GM23248 (cell line): ENCODE results near the gene CTDP1. TPM values are rescaled to one million over a fixed set of nuclear protein-coding genes. Genes with fewer than 3 reads are reported as not detected.

Experiments used
- DNase-seq: peaks from one replicate; pipeline ENCODE4 v3.0.0-alpha.2; 2015
- H2AFZ ChIP-seq: fragments of 200-600 bp; sonication (generic); 2 replicates; pipeline ENCODE4 v1.6.1; 2016; ENCODE audit warnings: antibody characterized with exemption
- H3F3A ChIP-seq: fragments of 200-600 bp; sonication (generic); 2 replicates; pipeline ENCODE4 v1.6.1; 2016; ENCODE audit warnings: mild to moderate bottlenecking, antibody characterized with exemption, mixed run types; ENCODE audit not compliant: insufficient read depth
- H3K27ac ChIP-seq: fragments of 200-600 bp; sonication (generic); 2 replicates; pipeline ENCODE4 v1.5.1; 2016; ENCODE audit warnings: mild to moderate bottlenecking
- H3K27me3 ChIP-seq: fragments of 200-600 bp; sonication (generic); replicated peaks from 2 replicates; pipeline ENCODE4 v1.6.1; 2016; ENCODE audit warnings: mild to moderate bottlenecking; ENCODE audit not compliant: insufficient read depth
- H3K36me3 ChIP-seq: fragments of 200-600 bp; sonication (generic); 2 replicates; pipeline ENCODE4 v1.6.1; 2016; ENCODE audit warnings: low read depth, mild to moderate bottlenecking
- H3K4me1 ChIP-seq: fragments of 200-600 bp; sonication (generic); 2 replicates; pipeline ENCODE4 v1.6.1; 2016; ENCODE audit warnings: mild to moderate bottlenecking; ENCODE audit not compliant: insufficient read depth
- H3K4me2 ChIP-seq: fragments of 200-600 bp; sonication (generic); one replicate; pipeline ENCODE4 v1.6.1; 2016; ENCODE audit warnings: mild to moderate bottlenecking; ENCODE audit not compliant: unreplicated experiment
- H3K4me3 ChIP-seq: fragments of 200-600 bp; sonication (generic); 2 replicates; pipeline ENCODE4 v1.5.1; 2016; ENCODE audit warnings: mild to moderate bottlenecking
- H3K79me2 ChIP-seq: fragments of 200-600 bp; sonication (generic); 2 replicates; pipeline ENCODE4 v1.6.1; 2016; ENCODE audit warnings: mild to moderate bottlenecking; ENCODE audit not compliant: insufficient read depth
- H3K9ac ChIP-seq: fragments of 200-600 bp; sonication (generic); 2 replicates; pipeline ENCODE4 v1.6.1; 2016; ENCODE audit warnings: mild to moderate bottlenecking
- H3K9me2 ChIP-seq: fragments of 200-600 bp; sonication (generic); 2 replicates; pipeline ENCODE4 v1.6.1; 2016; ENCODE audit warnings: mixed run types, mild to moderate bottlenecking, moderate library complexity; ENCODE audit not compliant: insufficient read depth
- H3K9me3 ChIP-seq: fragments of 200-600 bp; sonication (generic); one replicate; pipeline ENCODE4 v1.6.1; 2017; ENCODE audit warnings: low read depth
- H4K20me1 ChIP-seq: fragments of 200-600 bp; sonication (generic); 2 replicates; pipeline ENCODE4 v1.6.0; 2016; ENCODE audit not compliant: insufficient read depth
- EZH2 ChIP-seq: fragments of 200-600 bp; sonication (generic); IDR thresholded peaks from 2 replicates; pipeline ENCODE4 v1.6.1; 2018; ENCODE audit warnings: antibody characterized with exemption, mild to moderate bottlenecking; ENCODE audit not compliant: insufficient read depth, poor library complexity, severe bottlenecking
- EZH2phosphoT487 ChIP-seq: fragments of 200-600 bp; sonication (generic); IDR thresholded peaks from 2 replicates; pipeline ENCODE4 v1.6.1; 2018; ENCODE audit warnings: antibody characterized with exemption, moderate library complexity, mild to moderate bottlenecking, low read depth; ENCODE audit not compliant: insufficient read depth
- WGBS, 2 experiments: methylation state at CpG; one replicate each; pipeline ENCODE4 v1.1.6; 2015 to 2017; ENCODE audit warnings: low lambda C conversion rate in 2 of 2, low coverage in 1 of 2; ENCODE audit errors: missing lambda C conversion rate in 2 of 2; 5-methylcytosine and 5-hydroxymethylcytosine counted together
- in situ Hi-C: fragments of 300-500 bp; cut with MboI; formaldehyde crosslinking; loops from 2 replicates; pipeline ENCODE4 v1.15.0; 2020
- polyA plus RNA-seq: library from polyadenylated mRNA; unstranded; fragments of >200 nt; fragmentation: Nextera tagmentation; extraction: Ambion mirVana; gene quantifications from 2 replicates; pipeline ENCODE4 v1.2.1, GENCODE V29; 2016
- total RNA-seq: library from RNA; depleted of rRNA; stranded (reverse); fragments of >200 nt; shearing (Covaris generic); gene quantifications from 2 replicates; pipeline ENCODE4 v1.2.3, GENCODE V29; 2014

The CTDP1 gene
- total and polyA plus RNA-seq, 2 experiments from 2014 or later: 6.7 to 26.0 TPM

- Histone ChIP-seq H3K9me2 (no peaks in the 10 kb centered on the region), H3K9ac (no peak overlapping the region), H3K4me2 (no peak overlapping the region), H3K4me1 (no peaks in the 10 kb centered on the region), H3K79me2 (no peaks in the 10 kb centered on the region), H3K36me3 (no peaks in the 10 kb centered on the region), H4K20me1 (no peaks in the 10 kb centered on the region), H3K27ac (no peak overlapping the region), H2AFZ (no peak overlapping the region), H3K4me3 (no peak overlapping the region), H3K9me3 (no peaks in the 10 kb centered on the region), H3F3A (no peaks in the 10 kb centered on the region), H3K27me3 (no peaks in the 10 kb centered on the region)
- in situ Hi-C loops: no loop called here
- WGBS, 2 experiments: 94 to 100% methylated on average over 7 to 8 of the region's 8 CpGs
- no peak for DNase-seq
- no peak for TF ChIP-seq EZH2phosphoT487
- no peak for TF ChIP-seq EZH2
Observed at GRCh38 chr18:79746730-79747129, 67.1 kb downstream of the CTDP1 start.

DNA sequence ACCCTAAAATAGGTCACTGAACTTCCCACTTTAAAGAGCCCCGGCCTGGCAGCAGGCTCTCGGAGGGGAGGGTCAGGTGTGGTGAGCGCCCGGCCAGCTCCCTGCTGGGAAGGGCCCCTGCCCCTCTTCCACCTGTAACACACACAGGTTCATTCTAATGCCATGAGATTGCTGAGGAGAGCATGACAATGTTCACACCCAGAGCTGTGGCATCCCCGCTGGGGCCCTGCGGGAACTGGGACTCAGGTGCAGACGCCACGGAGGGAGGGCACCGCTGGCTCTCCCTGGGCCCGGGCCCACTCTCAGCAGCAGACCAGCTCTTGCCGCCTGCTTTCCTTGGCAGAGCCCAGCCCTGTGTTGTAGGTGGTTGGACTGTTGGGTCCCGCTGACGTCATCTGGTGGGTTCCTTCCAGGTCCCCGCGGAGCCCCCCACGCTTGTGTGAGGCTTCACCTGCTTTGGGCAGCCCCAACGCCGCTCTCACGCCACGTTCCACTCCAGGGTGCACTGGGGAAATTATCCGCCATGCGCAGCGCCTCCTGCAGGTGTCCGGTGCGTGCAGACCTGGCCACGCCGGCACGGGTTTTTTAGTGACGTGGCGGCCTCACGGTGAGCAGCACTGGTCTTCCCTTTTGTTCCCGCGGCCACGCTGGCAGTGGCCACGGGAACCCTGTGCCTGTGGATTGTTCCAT is 67.7 kb downstream of the CTDP1 start:
- Histone ChIP-seq H3K4me2 (no peak overlapping the region), H4K20me1 (no peaks in the 10 kb centered on the region), H3K9ac (no peak overlapping the region), H3K4me1 (no peaks in the 10 kb centered on the region), H3K9me2 (no peaks in the 10 kb centered on the region), H3K27me3 (no peaks in the 10 kb centered on the region), H3K9me3 (no peaks in the 10 kb centered on the region), H2AFZ (no peak overlapping the region), H3F3A (no peaks in the 10 kb centered on the region), H3K36me3 (no peaks in the 10 kb centered on the region), H3K27ac (no peak overlapping the region), H3K79me2 (no peaks in the 10 kb centered on the region), H3K4me3 (no peak overlapping the region)
- DNase-seq: no peak
- no peak for TF ChIP-seq EZH2
- no peak for TF ChIP-seq EZH2phosphoT487
- 96% methylated on average over 34 to 35 of the region's 35 CpGs for WGBS, 2 experiments
- in situ Hi-C loops: no loop called here

GRCh38 chr18:79748321-79749180 is 68.9 kb downstream of the CTDP1 start:
- no peaks in the 10 kb centered on the region for H3K4me1 ChIP-seq
- no peak overlapping the region for H3K9ac ChIP-seq
- H3K4me3 ChIP-seq: no peak overlapping the region
- DNase-seq: no peak
- no peaks in the 10 kb centered on the region for H3K9me3 ChIP-seq
- H3K27me3 ChIP-seq: no peaks in the 10 kb centered on the region
- H3K4me2 ChIP-seq: no peak overlapping the region
- no peaks in the 10 kb centered on the region for H3K9me2 ChIP-seq
- 92 to 95% methylated on average over 35 of the region's 36 CpGs for WGBS, 2 experiments
- in situ Hi-C loops: no loop called here
- no peaks in the 10 kb centered on the region for H4K20me1 ChIP-seq
- TF ChIP-seq EZH2phosphoT487: no peak
- TF ChIP-seq EZH2: no peak
- H3F3A ChIP-seq: no peaks in the 10 kb centered on the region
- no peaks in the 10 kb centered on the region for H3K79me2 ChIP-seq
- H3K36me3 ChIP-seq: no peaks in the 10 kb centered on the region
- no peak overlapping the region for H3K27ac ChIP-seq
- H2AFZ ChIP-seq: no peak overlapping the region

- Histone ChIP-seq H4K20me1 (no peaks in the 10 kb centered on the region), H3K79me2 (no peaks in the 10 kb centered on the region), H3K9me2 (no peaks in the 10 kb centered on the region), H3K27me3 (no peaks in the 10 kb centered on the region), H3K9ac (no peak overlapping the region), H2AFZ (no peak overlapping the region), H3K9me3 (no peaks in the 10 kb centered on the region), H3K36me3 (no peaks in the 10 kb centered on the region), H3F3A (no peaks in the 10 kb centered on the region), H3K4me1 (no peaks in the 10 kb centered on the region), H3K4me2 (no peak overlapping the region), H3K4me3 (no peak overlapping the region), H3K27ac (no peak overlapping the region)
- in situ Hi-C loops: no loop called here
- WGBS, 2 experiments: 69 to 76% methylated on average over 46 of the region's 49 CpGs
- DNase-seq: peak; percentile 29
- TF ChIP-seq EZH2phosphoT487 (no peak), EZH2 (no peak)
Observed at GRCh38 chr18:79749251-79750191, 69.9 kb downstream of the CTDP1 start.
